GM12878 (cell line): ENCODE data around the gene CDKN1C. TPM values are rescaled to one million over a fixed set of nuclear protein-coding genes. Genes with fewer than 3 reads are reported as not detected.

Experiments
- ATAC-seq: fragments of 200-7000 bp; cut with Tn5 transposase; 3 replicates; pipeline ENCODE4 v1.9.1; 2020; ENCODE audit warnings: mild to moderate bottlenecking, moderate library complexity
- BruUV-seq: library from RNA; stranded (reverse); fragments of 400-500 nt; replicated peaks from 2 replicates; lab custom pipeline; 2021; lab: Mats Ljungman, UMichigan
- CTCF ChIA-PET: fragments of 300-600 bp; sonication (Branson Sonifier 250); formaldehyde crosslinking; extraction: SDS; loops from one replicate; lab custom pipeline; 2021; ENCODE audit warnings: inconsistent platforms; lab: Yijun Ruan, JAX
- POLR2A ChIA-PET: fragments of 350-600 bp; formaldehyde crosslinking; extraction: SDS; loops from one replicate; lab custom pipeline; 2021; ENCODE audit warnings: inconsistent platforms; lab: Charles Lee
- RAD21 ChIA-PET: fragments of 300-600 bp; sonication (Branson Sonifier 250); formaldehyde crosslinking; loops from one replicate; lab custom pipeline; 2023; ENCODE audit warnings: antibody characterized with exemption; ENCODE audit not compliant: unreplicated experiment; lab: Charles Lee
- SMC1A ChIA-PET: fragments of 300-600 bp; sonication (Branson Sonifier 250); formaldehyde crosslinking; loops from one replicate; lab custom pipeline; 2023; ENCODE audit not compliant: unreplicated experiment, uncharacterized antibody; lab: Charles Lee
- DNase-seq: peaks from one replicate; pipeline ENCODE4 v3.0.0-alpha.2; 2011; ENCODE audit warnings: low read depth, low spot score
- FAIRE-seq: peaks from 3 replicates; lab custom pipeline; 2011; peaks lifted over from hg19 to GRCh38; lab: Jason Lieb, UNC
- H2AFZ ChIP-seq: 2 replicates; pipeline ENCODE4 v1.6.0; 2011; ENCODE audit warnings: low read depth, low read length, control low read depth; ENCODE audit not compliant: control insufficient read depth
- H3K27ac ChIP-seq: 2 replicates; pipeline ENCODE4 v1.5.1; 2011; ENCODE audit warnings: control low read depth; ENCODE audit not compliant: control insufficient read depth, insufficient read depth
- H3K27me3 ChIP-seq, 2 experiments: replicated peaks in 1 of 2; 2 replicates each; pipeline versions ENCODE4 v1.6.0 to v1.6.1; 2011; ENCODE audit warnings: low read length in 1 of 2; ENCODE audit not compliant: control insufficient read depth in 2 of 2, insufficient read depth in 2 of 2
- H3K36me3 ChIP-seq, 2 experiments: 2 replicates each; pipeline ENCODE4 v1.5.1; 2011; ENCODE audit warnings: low read length in 1 of 2; ENCODE audit not compliant: control insufficient read depth in 2 of 2, insufficient read depth in 2 of 2
- H3K4me1 ChIP-seq: 2 replicates; pipeline ENCODE4 v1.6.1; 2011; ENCODE audit warnings: mild to moderate bottlenecking, low read length, moderate library complexity, mixed read lengths; ENCODE audit not compliant: control insufficient read depth, insufficient read depth
- H3K4me2 ChIP-seq: 2 replicates; pipeline ENCODE4 v1.6.0; 2011; ENCODE audit warnings: control low read depth; ENCODE audit not compliant: control insufficient read depth, insufficient read depth
- H3K4me3 ChIP-seq: fragments of 200-600 bp; sonication (generic); 2 replicates; pipeline ENCODE4 v1.5.1; 2016
- H3K79me2 ChIP-seq: 2 replicates; pipeline ENCODE4 v1.6.0; 2011; ENCODE audit warnings: low read length; ENCODE audit not compliant: control insufficient read depth, insufficient read depth
- H3K9ac ChIP-seq: 2 replicates; pipeline ENCODE4 v1.8.0; 2011; ENCODE audit warnings: low read length, control low read depth, mixed read lengths; ENCODE audit not compliant: control insufficient read depth, insufficient read depth
- H3K9me3 ChIP-seq: replicated peaks from 3 replicates; pipeline ENCODE4 v1.5.1; 2011; ENCODE audit warnings: mild to moderate bottlenecking, low read length; ENCODE audit not compliant: control insufficient read depth, insufficient read depth
- H4K20me1 ChIP-seq: 2 replicates; pipeline ENCODE4 v1.6.0; 2011; ENCODE audit not compliant: control insufficient read depth, insufficient read depth
- ATF2 ChIP-seq: IDR thresholded peaks from 2 replicates; pipeline ENCODE4 v1.6.1; 2012; ENCODE audit warnings: low read length, inconsistent platforms
- BMI1 ChIP-seq: fragments of 450-650 bp; IDR thresholded peaks from 2 replicates; pipeline ENCODE4 v1.6.1; 2016; ENCODE audit warnings: mild to moderate bottlenecking, moderate library complexity, borderline replicate concordance
- BRCA1 ChIP-seq: IDR thresholded peaks from 2 replicates; pipeline ENCODE4 v1.6.1; 2011; ENCODE audit warnings: low read depth, low read length, improper control_type of control experiment
- CBFB ChIP-seq: IDR thresholded peaks from 2 replicates; pipeline ENCODE4 v1.6.1; 2016; ENCODE audit warnings: antibody characterized with exemption, low read depth
- DPF2 ChIP-seq: fragments of 450-650 bp; IDR thresholded peaks from 2 replicates; pipeline ENCODE4 v1.6.1; 2017; ENCODE audit warnings: mild to moderate bottlenecking
- EP300 ChIP-seq, 2 experiments: fragments of 150-350 bp in 1 of 2; IDR thresholded peaks; 2 replicates each; pipeline ENCODE4 v1.6.1; 2011 to 2012; ENCODE audit warnings: low read depth in 2 of 2, low read length in 2 of 2, borderline replicate concordance in 1 of 2, improper control_type of control experiment in 1 of 2, inconsistent platforms in 1 of 2; ENCODE audit not compliant: control insufficient read depth in 1 of 2
- EZH2 ChIP-seq: IDR thresholded peaks from 2 replicates; pipeline ENCODE4 v1.6.1; 2012; ENCODE audit warnings: low read depth, mild to moderate bottlenecking, control low read depth, inconsistent platforms, low read length, borderline replicate concordance; ENCODE audit not compliant: control insufficient read depth
- HDGF ChIP-seq: fragments of 450-650 bp; IDR thresholded peaks from 2 replicates; pipeline ENCODE4 v1.6.1; 2016; ENCODE audit warnings: antibody characterized with exemption
- IKZF2 ChIP-seq, 2 experiments: fragments of 450-650 bp; IDR thresholded peaks; 2 replicates each; pipeline ENCODE4 v1.6.1; 2017; ENCODE audit warnings: mild to moderate bottlenecking in 2 of 2, moderate library complexity in 2 of 2
- MTA2 ChIP-seq: fragments of 450-650 bp; IDR thresholded peaks from 2 replicates; pipeline ENCODE4 v1.6.1; 2016; ENCODE audit warnings: low read depth, mild to moderate bottlenecking, moderate library complexity
- NFIC ChIP-seq: IDR thresholded peaks from 2 replicates; pipeline ENCODE4 v1.6.1; 2012; ENCODE audit warnings: low read depth, mild to moderate bottlenecking, inconsistent platforms, low read length, moderate library complexity
- NFXL1 ChIP-seq: fragments of 450-650 bp; IDR thresholded peaks from 2 replicates; pipeline ENCODE4 v1.6.1; 2017; ENCODE audit warnings: antibody characterized with exemption, mild to moderate bottlenecking, borderline replicate concordance
- NR2C2 ChIP-seq: IDR thresholded peaks from 2 replicates; pipeline ENCODE4 v1.6.1; 2011; ENCODE audit warnings: borderline replicate concordance, low read depth; ENCODE audit not compliant: control insufficient read depth, insufficient read length
- PAX8 ChIP-seq: fragments of 450-650 bp; IDR thresholded peaks from 2 replicates; pipeline ENCODE4 v1.6.1; 2017; ENCODE audit warnings: mild to moderate bottlenecking, moderate library complexity
- POLR2AphosphoS2 ChIP-seq: IDR thresholded peaks from 2 replicates; pipeline ENCODE4 v1.6.1; 2011; ENCODE audit warnings: low read depth, mild to moderate bottlenecking, low read length, improper control_type of control experiment, moderate library complexity
- RUNX3 ChIP-seq: IDR thresholded peaks from 2 replicates; pipeline ENCODE4 v1.6.1; 2012; ENCODE audit warnings: low read length, inconsistent platforms
- STAT3 ChIP-seq: IDR thresholded peaks from 2 replicates; pipeline ENCODE4 v1.6.1; 2011; ENCODE audit warnings: low read depth, low read length, improper control_type of control experiment
- TAF1 ChIP-seq: IDR thresholded peaks from 2 replicates; pipeline ENCODE4 v1.6.1; 2011; ENCODE audit warnings: mild to moderate bottlenecking, low read depth, low read length, borderline replicate concordance
- WRNIP1 ChIP-seq: IDR thresholded peaks from 2 replicates; pipeline ENCODE4 v1.6.1; 2011; ENCODE audit warnings: low read depth, low read length, improper control_type of control experiment, borderline replicate concordance
- YBX1 ChIP-seq: fragments of 450-650 bp; IDR thresholded peaks from 2 replicates; pipeline ENCODE4 v1.6.1; 2016; ENCODE audit warnings: antibody characterized with exemption
- ZNF217 ChIP-seq: fragments of 450-650 bp; IDR thresholded peaks from 2 replicates; pipeline ENCODE4 v1.6.1; 2017; ENCODE audit warnings: antibody characterized with exemption, mild to moderate bottlenecking
- WGBS: methylation state at CpG from one replicate; pipeline ENCODE4 v1.1.6; 2016; ENCODE audit warnings: low lambda C conversion rate; ENCODE audit not compliant: insufficient replicate concordance, insufficient coverage; ENCODE audit errors: missing lambda C conversion rate; 5-methylcytosine and 5-hydroxymethylcytosine counted together
- in situ Hi-C: fragments of 300-500 bp; cut with MboI; formaldehyde crosslinking; loops from 9 replicates; pipeline ENCODE4 v1.14.3; 2018; ENCODE audit warnings: mixed read lengths
- intact Hi-C: fragments of 100-400 bp; cut with micrococcal nuclease; formaldehyde crosslinking; loops from one replicate; pipeline ENCODE4 v1.14.2; 2022; ENCODE audit not compliant: unreplicated experiment
- polyA plus RNA-seq, 11 experiments: library from polyadenylated mRNA; depleted of rRNA in 4 of 11; unstranded in 6 of 11; stranded (reverse) in 5 of 11; fragments of >200 nt; fragmentation: Nextera tagmentation in 4 of 11; fragmentation: Illumina TruSeq in 1 of 11; extraction: Ambion mirVana in 4 of 11; extraction: Trizol in 1 of 11; gene quantifications; 1 replicate in 1 of 11; 2 replicates in 10 of 11; pipeline versions ENCODE4 v1.2.1 to v1.2.3, GENCODE V29; 2011 to 2016; ENCODE audit warnings: inconsistent platforms in 2 of 11, missing spikeins in 2 of 11, low read depth in 1 of 11
- total RNA-seq, 4 experiments: library from RNA; depleted of rRNA in 3 of 4; stranded (reverse); fragments of >200 nt in 3 of 4; fragmentation: Illumina TruSeq in 1 of 4; extraction: Trizol in 1 of 4; gene quantifications; 2 replicates each; pipeline versions ENCODE4 v1.2.1 to v1.2.3, GENCODE V29; 2013 to 2021

CDKN1C gene
- total and polyA plus RNA-seq, 10 of the 15 experiments (the other 5 are each of a cell fraction or from before 2014, with no cell fraction given) = 0.05 to 0.21 (median 0.14) TPM; not detected in 7

- no peak overlapping the region for H3K9ac ChIP-seq
- H3K4me2 ChIP-seq = no peak overlapping the region
- intact Hi-C loops = no loop called here
- in situ Hi-C loops = no loop called here
- H3K27me3 ChIP-seq = peaks cover 2 to 5% of the 10 kb centered on the region in 2 experiments
- ChIA-PET SMC1A (no interaction called here), RAD21 (no interaction called here), CTCF (no interaction called here), POLR2A (no interaction called here)
- no peak overlapping the region for H3K4me3 ChIP-seq
- no peaks in the 10 kb centered on the region; the same call in 2 of the 3 replicates for H3K9me3 ChIP-seq
- TF ChIP-seq ATF2 = no peak
- no peak for TF ChIP-seq NFXL1
- no peak for TF ChIP-seq WRNIP1
- no peaks in the 10 kb centered on the region for H3K36me3 ChIP-seq
- no peaks in the 10 kb centered on the region for H3K4me1 ChIP-seq
- ATAC-seq = no peak
- no TSS peak for BruUV-seq
- no peaks in the 10 kb centered on the region for H4K20me1 ChIP-seq
- no peak overlapping the region for H3K27ac ChIP-seq
- no peak overlapping the region for H2AFZ ChIP-seq
- H3K79me2 ChIP-seq = no peaks in the 10 kb centered on the region
- WGBS = 39% methylated on average over 10 of the region's 10 CpGs
- no peak for FAIRE-seq
- no peak for DNase-seq
Observed at GRCh38 chr11:2864901-2865300, 20.7 kb downstream of the CDKN1C start.

GRCh38 chr11:2863276-2863618 is 22.3 kb downstream of the CDKN1C start:
- SMC1A ChIA-PET = no interaction called here
- intact Hi-C loops (no loop called here), in situ Hi-C loops (no loop called here)
- H3K79me2 ChIP-seq = no peaks in the 10 kb centered on the region
- H3K4me3 ChIP-seq = no peak overlapping the region
- no peaks in the 10 kb centered on the region; the same call in 2 of the 3 replicates for H3K9me3 ChIP-seq
- no peak for DNase-seq
- H3K4me1 ChIP-seq = no peaks in the 10 kb centered on the region
- H3K27ac ChIP-seq = no peak overlapping the region
- no peak for ATAC-seq
- POLR2A ChIA-PET = no interaction called here
- H3K9ac ChIP-seq = no peak overlapping the region
- 58% methylated on average over 13 of the region's 13 CpGs for WGBS
- H3K27me3 ChIP-seq = peaks cover 2 to 3% of the 10 kb centered on the region in 2 experiments
- H3K4me2 ChIP-seq = no peak overlapping the region
- H3K36me3 ChIP-seq = no peaks in the 10 kb centered on the region
- no peak for FAIRE-seq
- BruUV-seq = no TSS peak
- no peak overlapping the region for H2AFZ ChIP-seq
- RAD21 ChIA-PET = no interaction called here
- CTCF ChIA-PET = no interaction called here
- H4K20me1 ChIP-seq = no peaks in the 10 kb centered on the region
- no peak for TF ChIP-seq ZNF217
- no peak for TF ChIP-seq CBFB
- TF ChIP-seq YBX1 = no peak
- TF ChIP-seq TAF1 = no peak
- TF ChIP-seq NFIC = no peak
- no peak for TF ChIP-seq WRNIP1
- TF ChIP-seq STAT3 = no peak
- TF ChIP-seq IKZF2 (IDR thresholded peaks at IDR 0.05) = no peak
- TF ChIP-seq EP300 (IDR thresholded peaks at IDR 0.05; ENCODE audit: borderline replicate concordance in 1 of 2, control insufficient read depth in 1 of 2, low read depth in 2 of 2, low read length in 2 of 2) = no peak
- TF ChIP-seq DPF2 = no peak
- no peak for TF ChIP-seq RUNX3
- TF ChIP-seq BRCA1 = no peak
- no peak for TF ChIP-seq HDGF
- TF ChIP-seq EZH2 = no peak
- TF ChIP-seq PAX8 = no peak
- no peak for TF ChIP-seq POLR2AphosphoS2
- TF ChIP-seq MTA2 = no peak
- no peak for TF ChIP-seq NR2C2
- no peak for TF ChIP-seq BMI1
